ENCODE measurements around the gene INTS11. TPM values are rescaled to one million over a fixed set of nuclear protein-coding genes. Genes with fewer than 3 reads are reported as not detected.

INTS11 gene
- total RNA-seq, 1 experiment from 2014 or later = 139 TPM

GRCh38 chr1:1330366-1331067 lies 6.1 kb upstream of the INTS11 start:
- no peaks in the 10 kb centered on the region for H3K23me2 ChIP-seq (ENCODE audit: insufficient read length, low read depth, low read length, poor library complexity, severe bottlenecking)
- H3K27ac ChIP-seq (ENCODE audit: insufficient read length, low read depth, low read length) = no peak overlapping the region
- Mint-ChIP-seq H3K36me3 (ENCODE audit: insufficient read depth in 1 of 3, low read depth in 3 of 3) (peaks cover 0 to 2% (median 2%) of the 10 kb centered on the region in 3 experiments; a peak in 4 of 7 replicates), H3K9me3 (no peaks in the 10 kb centered on the region), H3K4me3 (no peak overlapping the region), H3K27ac (no peak overlapping the region), H3K4me1 (no peaks in the 10 kb centered on the region), H3K27me3 (ENCODE audit: low read depth) (peaks cover 1% of the 10 kb centered on the region; the same call in 1 of the 2 replicates)
- no CpG with 5 or more reads among the region's 15 CpGs for WGBS (ENCODE audit: extremely low coverage, insufficient read length, low lambda C conversion rate)
- no peak overlapping the region for H3K9ac ChIP-seq (ENCODE audit: extremely low read depth, insufficient read length, low read length)
- no peak overlapping the region for H2AFZ ChIP-seq (ENCODE audit: low read length)
- H4K91ac ChIP-seq (ENCODE audit: insufficient read length, low read depth, low read length) = no peak overlapping the region
- H3K56ac ChIP-seq (ENCODE audit: insufficient read length, low read depth, low read length) = no peak overlapping the region
- no peak overlapping the region for H2BK20ac ChIP-seq (ENCODE audit: low read depth, low read length, poor library complexity, severe bottlenecking)
- no peaks in the 10 kb centered on the region for H3K79me1 ChIP-seq (ENCODE audit: insufficient read depth, low read depth, low read length, poor library complexity, severe bottlenecking)
- H3K9me3 ChIP-seq (ENCODE audit: control insufficient read depth, low read depth, low read length) = no peaks in the 10 kb centered on the region
- no peaks in the 10 kb centered on the region; the same call in 1 of the 2 replicates for H3K79me2 ChIP-seq (ENCODE audit: insufficient read depth, low read length)
- no peaks in the 10 kb centered on the region for H4K20me1 ChIP-seq (ENCODE audit: control insufficient read depth, insufficient read depth, insufficient read length)
- no peak overlapping the region for H2BK15ac ChIP-seq (ENCODE audit: low read depth, low read length)
- H2BK12ac ChIP-seq (ENCODE audit: insufficient read length, low read depth, low read length) = no peak overlapping the region
- no peak overlapping the region for H2BK120ac ChIP-seq (ENCODE audit: low read depth, low read length, poor library complexity, severe bottlenecking)
- no peak overlapping the region for H2AK5ac ChIP-seq (ENCODE audit: insufficient read length, low read length)
- no peak overlapping the region for H3T11ph ChIP-seq (ENCODE audit: low read length)
- H3K27me3 ChIP-seq (ENCODE audit: insufficient read depth, low read length) = no peaks in the 10 kb centered on the region
- H3K4ac ChIP-seq (ENCODE audit: low read depth, low read length) = no peak overlapping the region
- no peak overlapping the region for H3K23ac ChIP-seq (ENCODE audit: insufficient read length, low read depth, low read length)
- H3K4me2 ChIP-seq (ENCODE audit: insufficient read depth, insufficient read length, low read length) = no peak overlapping the region
- no peak overlapping the region for H2BK5ac ChIP-seq (ENCODE audit: insufficient read length, low read length)
- no peaks in the 10 kb centered on the region for H3K4me1 ChIP-seq (ENCODE audit: insufficient read depth, low read length)
- no peak overlapping the region for H4K8ac ChIP-seq (replicated peaks; ENCODE audit: insufficient read length, low read depth, low read length)
- DNase-seq = no peak
- no peak for TF ChIP-seq CTCF (conservative IDR thresholded peaks at IDR 0.05)
- H4K5ac ChIP-seq (ENCODE audit: insufficient read length, low read depth, low read length) = no peak overlapping the region
- no peak overlapping the region; the same call in 1 of the 2 replicates for H3K14ac ChIP-seq (ENCODE audit: insufficient read depth, low read length)
- no peak overlapping the region for H3K18ac ChIP-seq (ENCODE audit: insufficient read length, low read depth, low read length)
